GM12872 (cell line): ENCODE results near the gene NCOA5.

ENCODE experiments used
- TF ChIP-seq, protein P1 (sequence below): IDR thresholded peaks from 3 replicates; pipeline ENCODE4 v1.5.1; 2011; ENCODE audit warnings: low read depth, mild to moderate bottlenecking, low read length, moderate library complexity; ENCODE audit not compliant: insufficient read depth

The NCOA5 gene

DNA sequence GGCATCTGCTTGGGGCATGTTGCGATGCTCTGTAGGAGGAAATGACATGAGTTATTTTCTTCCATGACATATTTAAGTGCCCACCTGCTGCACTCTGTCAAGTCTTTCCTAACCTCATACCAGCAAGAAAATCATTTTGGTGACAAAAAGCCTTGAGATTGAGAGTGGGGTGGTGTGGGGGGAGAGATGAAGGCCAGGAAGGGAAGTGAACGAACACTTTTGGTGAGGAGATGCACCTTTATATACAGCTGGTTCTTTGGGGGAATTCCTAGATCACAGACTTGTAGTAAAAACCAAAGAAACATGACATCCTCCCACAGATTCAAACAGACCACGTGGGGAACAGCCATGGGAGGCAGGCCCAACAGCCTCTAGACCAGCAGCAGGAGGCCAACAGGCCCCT is 26.1 kb downstream of the NCOA5 start:
- TF ChIP-seq, protein P1, sequence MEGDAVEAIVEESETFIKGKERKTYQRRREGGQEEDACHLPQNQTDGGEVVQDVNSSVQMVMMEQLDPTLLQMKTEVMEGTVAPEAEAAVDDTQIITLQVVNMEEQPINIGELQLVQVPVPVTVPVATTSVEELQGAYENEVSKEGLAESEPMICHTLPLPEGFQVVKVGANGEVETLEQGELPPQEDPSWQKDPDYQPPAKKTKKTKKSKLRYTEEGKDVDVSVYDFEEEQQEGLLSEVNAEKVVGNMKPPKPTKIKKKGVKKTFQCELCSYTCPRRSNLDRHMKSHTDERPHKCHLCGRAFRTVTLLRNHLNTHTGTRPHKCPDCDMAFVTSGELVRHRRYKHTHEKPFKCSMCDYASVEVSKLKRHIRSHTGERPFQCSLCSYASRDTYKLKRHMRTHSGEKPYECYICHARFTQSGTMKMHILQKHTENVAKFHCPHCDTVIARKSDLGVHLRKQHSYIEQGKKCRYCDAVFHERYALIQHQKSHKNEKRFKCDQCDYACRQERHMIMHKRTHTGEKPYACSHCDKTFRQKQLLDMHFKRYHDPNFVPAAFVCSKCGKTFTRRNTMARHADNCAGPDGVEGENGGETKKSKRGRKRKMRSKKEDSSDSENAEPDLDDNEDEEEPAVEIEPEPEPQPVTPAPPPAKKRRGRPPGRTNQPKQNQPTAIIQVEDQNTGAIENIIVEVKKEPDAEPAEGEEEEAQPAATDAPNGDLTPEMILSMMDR: no peak

DNA sequence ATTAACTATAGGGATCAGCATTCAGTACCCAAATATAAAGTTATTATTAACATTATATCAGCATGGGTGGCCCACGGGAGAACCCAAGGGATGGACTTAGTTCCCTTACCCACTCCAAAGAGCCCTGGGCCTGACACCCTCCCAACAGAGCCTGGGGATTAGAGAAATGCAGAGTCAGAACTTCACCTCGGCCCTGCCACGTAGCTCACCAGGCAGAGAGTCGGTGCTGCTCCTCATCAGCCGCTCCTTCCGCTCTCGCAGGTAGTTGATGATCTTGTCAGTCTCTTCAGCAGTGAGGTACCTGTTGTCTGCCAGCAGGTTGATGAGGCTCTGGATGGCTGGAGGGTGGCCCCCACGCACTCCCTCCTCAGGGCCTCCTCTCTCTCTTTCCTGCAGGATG is 26.6 kb downstream of the NCOA5 start:
- TF ChIP-seq, protein P1: no peak

DNA sequence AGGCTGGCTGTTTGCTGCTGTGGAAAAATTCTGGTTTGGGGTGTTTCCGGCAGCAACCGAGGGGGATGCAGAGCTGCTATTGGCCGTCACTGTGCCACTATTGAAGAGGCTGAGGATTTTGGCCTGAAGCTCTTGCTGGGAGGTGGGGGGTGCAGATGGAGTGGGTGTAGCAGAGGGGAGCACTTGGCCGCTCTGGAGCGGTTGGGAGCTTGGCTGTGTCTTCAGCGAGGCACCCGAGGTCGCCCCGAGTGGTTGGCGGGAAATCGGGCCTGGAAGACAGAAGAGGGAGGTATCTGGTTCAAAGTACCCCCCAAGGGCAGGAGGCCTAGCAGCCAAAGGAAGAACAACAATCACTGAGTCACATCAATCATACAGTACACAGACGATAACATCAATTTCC is 27.1 kb downstream of the NCOA5 start:
- TF ChIP-seq, protein P1: no peak

DNA sequence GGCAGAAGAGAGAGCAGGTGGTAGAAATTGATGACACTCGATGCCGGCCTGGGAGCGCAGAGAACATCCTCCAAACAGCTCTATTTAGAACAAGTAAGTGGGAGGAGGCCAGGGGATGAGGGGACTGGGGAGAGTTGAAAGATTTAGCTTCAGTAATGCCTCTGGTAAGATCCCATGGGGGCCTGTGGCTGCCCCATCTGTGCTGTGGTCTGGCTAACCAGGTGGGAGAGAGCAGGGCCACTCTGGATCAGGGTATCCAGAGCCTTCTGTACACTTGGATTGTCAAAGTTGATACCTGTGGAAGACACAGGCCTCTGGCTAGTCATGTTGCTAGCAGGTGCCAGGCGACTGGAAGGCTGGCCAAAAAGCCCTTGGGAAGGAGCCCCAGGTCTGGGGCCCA is 27.6 kb downstream of the NCOA5 start:
- TF ChIP-seq, protein P1: no peak

DNA sequence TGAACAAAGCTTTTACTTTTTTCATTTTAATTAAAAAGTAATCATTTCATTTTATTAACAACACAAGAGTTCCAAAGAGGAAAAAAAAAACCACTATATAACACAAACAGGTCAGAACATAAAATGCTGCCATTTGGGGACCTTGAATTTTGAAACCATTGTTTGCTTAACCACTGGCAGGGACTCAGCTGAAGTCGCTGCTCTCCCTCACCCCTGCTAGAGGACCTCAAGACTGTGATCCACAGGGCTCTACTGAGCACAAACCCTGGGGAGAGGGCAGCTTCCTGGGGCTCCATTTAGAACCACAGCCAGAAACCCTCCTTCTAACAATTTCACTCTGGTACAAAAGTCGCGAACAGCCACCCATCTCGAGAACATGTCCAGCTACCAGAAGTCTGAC is 28.8 kb downstream of the NCOA5 start:
- TF ChIP-seq, protein P1: no peak

DNA sequence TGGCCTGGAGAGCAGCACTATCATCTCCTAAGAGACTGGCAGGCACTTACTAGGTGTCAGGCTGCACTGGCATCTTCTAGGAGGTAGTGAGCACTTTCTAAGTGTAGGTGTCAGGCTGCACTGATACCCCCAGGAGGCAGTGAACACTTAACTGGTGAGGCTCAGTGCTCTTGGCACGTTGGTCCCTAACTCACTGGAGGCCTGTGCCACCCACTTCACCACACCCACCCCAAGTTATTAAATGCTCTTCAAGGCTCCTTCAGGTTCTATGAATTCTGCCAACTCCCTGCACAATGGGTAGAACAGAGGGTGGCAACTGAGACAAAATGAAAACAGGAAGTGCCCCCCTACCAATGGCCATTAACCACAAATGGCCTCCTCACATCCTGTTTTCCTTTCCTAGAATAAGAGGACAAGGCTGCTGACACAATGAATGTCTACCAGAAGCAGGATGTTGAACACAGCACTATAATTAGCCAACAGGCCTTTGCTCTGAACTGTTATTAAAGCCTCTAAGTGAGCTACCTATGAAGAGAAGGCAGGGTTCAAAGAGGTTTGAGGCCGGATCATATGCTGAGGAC is 29.4 kb downstream of the NCOA5 start:
- TF ChIP-seq, protein P1: no peak

DNA sequence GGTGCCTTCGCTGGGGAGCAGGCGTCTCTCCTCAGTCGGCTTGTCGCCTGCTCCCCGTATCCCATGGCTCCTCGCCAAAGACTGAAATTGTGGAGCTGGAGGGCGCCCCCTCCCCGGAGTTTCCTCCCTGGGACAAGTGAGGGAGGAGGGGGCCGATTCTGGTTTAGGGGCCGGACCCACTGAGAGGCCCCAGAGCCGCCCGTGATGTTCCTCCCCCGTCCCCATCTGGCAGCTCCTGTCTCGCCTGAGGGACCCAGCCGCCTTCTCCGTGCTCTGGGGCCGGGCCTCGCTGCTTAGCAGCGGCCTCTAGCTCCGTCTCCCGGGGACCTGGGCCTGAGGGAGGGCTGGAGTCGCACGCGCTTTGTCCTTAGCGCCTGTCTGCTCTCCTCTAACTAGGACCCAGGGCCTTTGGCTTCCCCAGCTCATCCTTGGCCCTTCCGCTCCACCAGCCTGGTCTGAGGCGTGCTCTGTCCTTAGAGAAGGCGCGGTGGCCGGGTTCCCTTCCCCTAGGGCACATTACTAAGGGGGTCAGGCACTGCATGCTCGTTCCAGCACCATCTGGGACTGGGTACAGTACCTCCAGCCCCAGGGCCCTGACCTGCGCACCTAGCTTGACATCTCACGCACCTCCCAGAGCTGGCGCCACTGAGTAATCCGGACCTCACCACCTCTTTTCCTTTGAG is 31.0 kb downstream of the NCOA5 start:
- TF ChIP-seq, protein P1: no peak
